Endothelial cell of umbilical vein (primary cell): ENCODE data around the gene ARNT2.

Experiments
- EZH2 ChIP-seq: IDR thresholded peaks from 2 replicates; pipeline ENCODE4 v1.6.1; 2012; ENCODE audit warnings: borderline replicate concordance, low read depth, mild to moderate bottlenecking, moderate library complexity, low read length, inconsistent platforms; ENCODE audit not compliant: severe bottlenecking
- FOS ChIP-seq: IDR thresholded peaks from 2 replicates; pipeline ENCODE4 v1.6.1; 2011; ENCODE audit warnings: mild to moderate bottlenecking, low read length, moderate library complexity, borderline replicate concordance; ENCODE audit not compliant: insufficient read depth
- GATA2 ChIP-seq: IDR thresholded peaks from 2 replicates; pipeline ENCODE4 v1.7.0; 2011; ENCODE audit warnings: low read depth, mild to moderate bottlenecking, moderate library complexity, mixed read lengths, low read length; ENCODE audit not compliant: insufficient read length, insufficient read depth
- JUN ChIP-seq: IDR thresholded peaks from 2 replicates; pipeline ENCODE4 v1.6.1; 2011; ENCODE audit warnings: borderline replicate concordance, low read depth; ENCODE audit not compliant: insufficient read length, insufficient read depth
- MYC ChIP-seq: IDR thresholded peaks from one replicate; pipeline ENCODE4 v1.6.1; 2011; ENCODE audit warnings: mild to moderate bottlenecking, low read depth, low read length
- POLR2A ChIP-seq: IDR thresholded peaks from 2 replicates; pipeline ENCODE4 v1.6.1; 2012; ENCODE audit warnings: low read depth, mild to moderate bottlenecking, control low read depth, low read length
- POLR2AphosphoS5 ChIP-seq: IDR thresholded peaks from 2 replicates; pipeline ENCODE4 v1.6.1; 2012; ENCODE audit warnings: low read depth, mild to moderate bottlenecking, control low read depth, low read length, moderate library complexity; ENCODE audit not compliant: insufficient read depth
- TF ChIP-seq, protein P1 (sequence below), 2 donors: IDR thresholded peaks; 1 replicate in 1 of 2; 2 replicates in 1 of 2; pipeline ENCODE4 v1.5.1; 2011; ENCODE audit warnings: low read length in 2 of 2, mild to moderate bottlenecking in 2 of 2, moderate library complexity in 2 of 2, control low read depth in 1 of 2, inconsistent platforms in 1 of 2, low read depth in 1 of 2; ENCODE audit not compliant: insufficient read depth in 1 of 2; ENCODE audit errors: extremely low read depth in 1 of 2
- TF ChIP-seq, protein P2 (sequence below): IDR thresholded peaks from 2 replicates; pipeline ENCODE4 v1.6.1; 2011; ENCODE audit not compliant: insufficient read depth, insufficient read length

DNA sequence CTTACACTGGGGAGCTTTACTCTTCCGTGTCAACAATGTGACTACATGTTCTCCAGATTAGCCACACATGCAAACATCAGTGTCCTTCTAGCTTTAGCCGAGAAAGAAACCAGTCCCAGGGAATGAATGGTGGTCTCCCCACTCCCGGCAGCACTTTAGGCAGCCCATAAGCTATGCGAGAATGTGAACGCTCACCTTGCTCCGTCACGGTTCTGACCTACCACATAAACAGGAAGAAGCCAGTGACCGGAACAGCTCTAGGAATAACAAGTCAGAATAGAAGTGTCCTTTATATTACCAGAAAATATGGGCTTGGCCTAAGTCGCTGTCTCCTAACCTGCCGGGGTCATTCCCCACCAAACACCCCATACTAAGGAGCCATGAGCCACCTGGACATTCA lies 192.9 kb downstream of the ARNT2 start:
- TF ChIP-seq JUN (no peak), POLR2AphosphoS5 (no peak), FOS (no peak), EZH2 (no peak), POLR2A (no peak), MYC (no peak), GATA2 (no peak)
- TF ChIP-seq, protein P1, sequence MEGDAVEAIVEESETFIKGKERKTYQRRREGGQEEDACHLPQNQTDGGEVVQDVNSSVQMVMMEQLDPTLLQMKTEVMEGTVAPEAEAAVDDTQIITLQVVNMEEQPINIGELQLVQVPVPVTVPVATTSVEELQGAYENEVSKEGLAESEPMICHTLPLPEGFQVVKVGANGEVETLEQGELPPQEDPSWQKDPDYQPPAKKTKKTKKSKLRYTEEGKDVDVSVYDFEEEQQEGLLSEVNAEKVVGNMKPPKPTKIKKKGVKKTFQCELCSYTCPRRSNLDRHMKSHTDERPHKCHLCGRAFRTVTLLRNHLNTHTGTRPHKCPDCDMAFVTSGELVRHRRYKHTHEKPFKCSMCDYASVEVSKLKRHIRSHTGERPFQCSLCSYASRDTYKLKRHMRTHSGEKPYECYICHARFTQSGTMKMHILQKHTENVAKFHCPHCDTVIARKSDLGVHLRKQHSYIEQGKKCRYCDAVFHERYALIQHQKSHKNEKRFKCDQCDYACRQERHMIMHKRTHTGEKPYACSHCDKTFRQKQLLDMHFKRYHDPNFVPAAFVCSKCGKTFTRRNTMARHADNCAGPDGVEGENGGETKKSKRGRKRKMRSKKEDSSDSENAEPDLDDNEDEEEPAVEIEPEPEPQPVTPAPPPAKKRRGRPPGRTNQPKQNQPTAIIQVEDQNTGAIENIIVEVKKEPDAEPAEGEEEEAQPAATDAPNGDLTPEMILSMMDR (IDR thresholded peaks at IDR 0.05; ENCODE audit: extremely low read depth in 1 of 2, insufficient read depth in 1 of 2, low read depth in 1 of 2, low read length in 2 of 2) = no peak
- TF ChIP-seq, protein P2, sequence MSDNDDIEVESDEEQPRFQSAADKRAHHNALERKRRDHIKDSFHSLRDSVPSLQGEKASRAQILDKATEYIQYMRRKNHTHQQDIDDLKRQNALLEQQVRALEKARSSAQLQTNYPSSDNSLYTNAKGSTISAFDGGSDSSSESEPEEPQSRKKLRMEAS = no peak
